H1 (cell line): Measurements from ENCODE around the gene SH3RF3. TPM values are rescaled to one million over a fixed set of nuclear protein-coding genes. Genes with fewer than 3 reads are reported as not detected.

Source experiments
- CTCF ChIA-PET: fragments of 300-600 bp; sonication (Branson Sonifier 250); formaldehyde crosslinking; loops from one replicate; lab custom pipeline; 2021; ENCODE audit not compliant: partially characterized antibody; lab: Charles Lee
- POLR2A ChIA-PET: fragments of 300-600 bp; sonication (Branson Sonifier 250); formaldehyde crosslinking; loops from one replicate; lab custom pipeline; 2021; ENCODE audit warnings: inconsistent platforms; ENCODE audit not compliant: partially characterized antibody; lab: Charles Lee
- DNase-seq, 2 experiments: peaks; one replicate each; pipeline versions ENCODE4 v3.0.0 to v3.0.0-alpha.2; 2010 to 2022; ENCODE audit warnings: low spot score in 2 of 2, low read depth in 1 of 2, mixed read lengths in 1 of 2
- FAIRE-seq: peaks from 2 replicates; lab custom pipeline; 2011; peaks lifted over from hg19 to GRCh38; lab: Jason Lieb, UNC
- H2AFZ ChIP-seq: 2 replicates; pipeline ENCODE4 v1.8.1; 2012; ENCODE audit warnings: low read length, inconsistent platforms
- H2AK5ac ChIP-seq: 2 replicates; pipeline ENCODE4 v1.6.1; 2013; ENCODE audit warnings: low read depth, low read length
- H2BK120ac ChIP-seq: replicated peaks from 2 replicates; pipeline ENCODE3; 2013; ENCODE audit warnings: low read depth, low read length, inconsistent platforms
- H2BK12ac ChIP-seq: 2 replicates; pipeline ENCODE4 v1.6.1; 2013; ENCODE audit warnings: low read depth, low read length
- H2BK15ac ChIP-seq: 2 replicates; pipeline ENCODE4 v1.6.1; 2013; ENCODE audit warnings: low read length
- H2BK20ac ChIP-seq: 2 replicates; pipeline ENCODE4 v1.6.1; 2013; ENCODE audit warnings: low read length
- H2BK5ac ChIP-seq: 2 replicates; pipeline ENCODE4 v1.6.1; 2013; ENCODE audit warnings: low read depth, low read length
- H3K14ac ChIP-seq: 2 replicates; pipeline ENCODE4 v1.6.1; 2013; ENCODE audit warnings: inconsistent platforms; ENCODE audit not compliant: insufficient read length
- H3K18ac ChIP-seq: 2 replicates; pipeline ENCODE4 v1.6.1; 2013; ENCODE audit warnings: low read length; ENCODE audit errors: extremely low read depth
- H3K23ac ChIP-seq: 2 replicates; pipeline ENCODE4 v1.6.1; 2013; ENCODE audit warnings: inconsistent platforms; ENCODE audit not compliant: insufficient read length
- H3K23me2 ChIP-seq: 2 replicates; pipeline ENCODE4 v1.6.1; 2013; ENCODE audit warnings: low read depth, low read length
- H3K27ac ChIP-seq: 2 replicates; pipeline ENCODE4 v1.6.1; 2011; ENCODE audit warnings: low read depth, low read length, inconsistent platforms
- H3K27me3 ChIP-seq, 4 experiments: replicated peaks in 1 of 4; 1 replicate in 1 of 4; 2 replicates in 3 of 4; pipeline versions ENCODE4 v1.6.1 to v1.8.1; 2011 to 2013; ENCODE audit warnings: low read length in 3 of 4, mild to moderate bottlenecking in 3 of 4, inconsistent platforms in 2 of 4, mixed read lengths in 2 of 4, moderate library complexity in 1 of 4; ENCODE audit not compliant: control insufficient read depth in 3 of 4, insufficient read depth in 3 of 4; ENCODE audit errors: extremely low read depth in 1 of 4
- H3K36me3 ChIP-seq, 4 experiments: 2 replicates each; pipeline versions ENCODE4 v1.6.1 to v1.8.1; 2011 to 2013; ENCODE audit warnings: mild to moderate bottlenecking in 4 of 4, low read length in 3 of 4, moderate library complexity in 2 of 4, control low read depth in 1 of 4, inconsistent platforms in 1 of 4; ENCODE audit not compliant: insufficient read depth in 4 of 4, control insufficient read depth in 2 of 4
- H3K4ac ChIP-seq: replicated peaks from 2 replicates; pipeline ENCODE3; 2013; ENCODE audit warnings: low read length, low read depth, mixed read lengths, inconsistent platforms; ENCODE audit not compliant: insufficient read length
- H3K4me1 ChIP-seq, 4 experiments: replicated peaks in 1 of 4; 1 replicate in 1 of 4; 2 replicates in 3 of 4; pipeline versions ENCODE4 v1.6.1 to v1.8.1; 2011 to 2013; ENCODE audit warnings: low read length in 3 of 4, inconsistent platforms in 2 of 4, mixed read lengths in 1 of 4; ENCODE audit not compliant: insufficient read depth in 4 of 4, control insufficient read depth in 3 of 4
- H3K4me2 ChIP-seq, 2 experiments: 2 replicates each; pipeline versions ENCODE4 v1.6.1 to v1.8.1; 2011 to 2013; ENCODE audit warnings: low read depth in 2 of 2, low read length in 2 of 2, control low read depth in 1 of 2, inconsistent platforms in 1 of 2, mild to moderate bottlenecking in 1 of 2; ENCODE audit not compliant: insufficient read depth in 1 of 2
- H3K4me3 ChIP-seq, 4 experiments: fragments of 200-600, 300-600 bp in 1 of 4; sonication (generic), shearing (Covaris generic), sonication (Bioruptor Twin) in 1 of 4; 2 replicates each; pipeline versions ENCODE4 v1.5.1 to v1.8.1; 2011 to 2016; ENCODE audit warnings: low read length in 4 of 4, low read depth in 3 of 4, control low read depth in 2 of 4, inconsistent platforms in 2 of 4, mild to moderate bottlenecking in 2 of 4, mixed read lengths in 1 of 4, moderate library complexity in 1 of 4; ENCODE audit not compliant: insufficient read depth in 2 of 4; ENCODE audit errors: extremely low read depth in 1 of 4
- H3K56ac ChIP-seq: replicated peaks from 2 replicates; pipeline ENCODE3; 2013; ENCODE audit warnings: low read depth, mild to moderate bottlenecking, mixed read lengths, low read length, inconsistent platforms; ENCODE audit not compliant: insufficient read length
- H3K79me1 ChIP-seq: 2 replicates; pipeline ENCODE4 v1.6.1; 2013; ENCODE audit warnings: low read depth, low read length, control low read depth
- H3K79me2 ChIP-seq, 2 experiments: 2 replicates each; pipeline versions ENCODE4 v1.6.1 to v1.8.1; 2012 to 2013; ENCODE audit warnings: low read length in 2 of 2, mild to moderate bottlenecking in 2 of 2, inconsistent platforms in 1 of 2; ENCODE audit not compliant: insufficient read depth in 2 of 2, control insufficient read depth in 1 of 2
- H3K9ac ChIP-seq, 4 experiments: replicated peaks in 1 of 4; 1 replicate in 1 of 4; 2 replicates in 3 of 4; pipeline versions ENCODE4 v1.6.1 to v1.8.1; 2011 to 2013; ENCODE audit warnings: low read depth in 3 of 4, low read length in 3 of 4, control low read depth in 2 of 4, mild to moderate bottlenecking in 2 of 4, moderate library complexity in 2 of 4, inconsistent platforms in 1 of 4; ENCODE audit errors: extremely low read depth in 1 of 4
- H3K9me3 ChIP-seq, 2 experiments: 2 replicates each; pipeline versions ENCODE4 v1.6.1 to v1.8.1; 2012 to 2013; ENCODE audit warnings: mild to moderate bottlenecking in 2 of 2, moderate library complexity in 2 of 2, control low read depth in 1 of 2, inconsistent platforms in 1 of 2, low read depth in 1 of 2, low read length in 1 of 2, mixed read lengths in 1 of 2; ENCODE audit not compliant: insufficient read depth in 2 of 2
- H4K20me1 ChIP-seq, 2 experiments: replicated peaks in 1 of 2; 2 replicates each; pipeline versions ENCODE3 to v1.8.1; 2011 to 2013; ENCODE audit warnings: inconsistent platforms in 2 of 2, low read length in 2 of 2, mild to moderate bottlenecking in 1 of 2; ENCODE audit not compliant: insufficient read depth in 2 of 2, control insufficient read depth in 1 of 2
- H4K5ac ChIP-seq: 2 replicates; pipeline ENCODE4 v1.6.1; 2013; ENCODE audit warnings: low read length, low read depth, mixed read lengths, inconsistent platforms; ENCODE audit not compliant: insufficient read length
- H4K8ac ChIP-seq: 2 replicates; pipeline ENCODE4 v1.8.0; 2013; ENCODE audit warnings: mild to moderate bottlenecking, moderate library complexity, low read length, inconsistent platforms; ENCODE audit not compliant: insufficient read depth; ENCODE audit errors: extremely low read depth
- H4K91ac ChIP-seq: replicated peaks from 2 replicates; pipeline ENCODE3; 2013; ENCODE audit warnings: low read length, mixed read lengths, inconsistent platforms; ENCODE audit not compliant: insufficient read length
- HDAC6 ChIP-seq: IDR thresholded peaks from one replicate; pipeline ENCODE4 v1.7.1; 2012; ENCODE audit warnings: low read depth, mild to moderate bottlenecking, inconsistent platforms, low read length, moderate library complexity
- SIN3A ChIP-seq, 2 experiments: IDR thresholded peaks in 1 of 2; conservative IDR thresholded peaks in 1 of 2; 2 replicates each; pipeline ENCODE4 v1.6.1; 2011 to 2012; ENCODE audit warnings: low read length in 2 of 2, improper control_type of control experiment in 1 of 2, low read depth in 1 of 2, mild to moderate bottlenecking in 1 of 2
- SUZ12 ChIP-seq: fragments of 200-600 bp; sonication (generic); IDR thresholded peaks from 2 replicates; pipeline ENCODE4 v1.6.1; 2012; ENCODE audit warnings: mild to moderate bottlenecking, inconsistent platforms, low read length, moderate library complexity, mixed read lengths
- WGBS, 2 experiments: shearing (Covaris generic) in 1 of 2; methylation state at CpG; one replicate each; pipeline versions ENCODE4 v1.1.6 to v1.1.7; 2013 to 2015; ENCODE audit warnings: low lambda C conversion rate in 2 of 2, mixed read lengths in 2 of 2, inconsistent platforms in 1 of 2, low coverage in 1 of 2, missing lambda C conversion rate in 1 of 2; ENCODE audit not compliant: insufficient replicate concordance in 2 of 2, insufficient coverage in 1 of 2, insufficient read length in 1 of 2; ENCODE audit errors: extremely low coverage in 1 of 2, missing lambda C conversion rate in 1 of 2; 5-methylcytosine and 5-hydroxymethylcytosine counted together
- polyA plus RNA-seq, 7 experiments: library from polyadenylated mRNA; depleted of rRNA in 3 of 7; stranded (reverse) in 5 of 7; unstranded in 2 of 7; fragments of >200 nt in 5 of 7; fragments of 200-250 nt in 2 of 7; gene quantifications; 1 replicate in 5 of 7; 2 replicates in 1 of 7; 4 replicates in 1 of 7; pipeline versions ENCODE4 v1.2.1 to v1.2.3, GENCODE V29; 2011 to 2013; ENCODE audit warnings: missing spikeins in 2 of 7, mixed read lengths in 2 of 7
- total RNA-seq: library from RNA; stranded (reverse); fragmentation: NEBNext Ultra II Directional; extraction: Animal tissue kit (Norgen Biotek cat#: 25700); gene quantifications from 2 replicates; pipeline ENCODE4 v1.2.1, GENCODE V29; 2021

The SH3RF3 gene
- total and polyA plus RNA-seq, 2 of the 8 experiments (the other 6 are each of a cell fraction or from before 2014, with no cell fraction given), result 0.11 to 0.65 TPM

- Histone ChIP-seq H2BK20ac (no peak overlapping the region), H3K56ac (no peak overlapping the region), H3K18ac (no peak overlapping the region), H3K79me2 (no peaks in the 10 kb centered on the region), H3K14ac (no peak overlapping the region), H3K4me2 (no peak overlapping the region), H2AK5ac (no peak overlapping the region), H3K23ac (no peak overlapping the region), H3K27me3 (no peaks in the 10 kb centered on the region; a peak in 1 of 7 replicates), H3K79me1 (no peaks in the 10 kb centered on the region), H3K9me3 (no peaks in the 10 kb centered on the region), H3K4ac (no peak overlapping the region), H3K4me1 (peaks cover 0 to 2% (median 0%) of the 10 kb centered on the region in 4 experiments; a peak in 1 of 7 replicates), H3K4me3 (no peak overlapping the region), H2BK12ac (no peak overlapping the region), H3K9ac (no peak overlapping the region), H4K5ac (no peak overlapping the region), H4K20me1 (no peaks in the 10 kb centered on the region), H3K23me2 (no peaks in the 10 kb centered on the region), H3K36me3 (no peaks in the 10 kb centered on the region), H2BK5ac (no peak overlapping the region), H4K8ac (no peak overlapping the region), H4K91ac (no peak overlapping the region), H3K27ac (no peak overlapping the region), H2BK15ac (no peak overlapping the region), H2BK120ac (no peak overlapping the region), H2AFZ (no peak overlapping the region)
- FAIRE-seq, result no peak
- ChIA-PET CTCF (interaction anchor here (0.9 to 1.3 kb wide), 3 partner anchors 9 to 16 kb away, joined by 3 to 4 read pairs (median 4); no protein-coding TSS in a partner anchor), POLR2A (no interaction called here)
- no peak for DNase-seq
- TF ChIP-seq SUZ12, result no peak
- TF ChIP-seq HDAC6, result no peak
- no peak for TF ChIP-seq SIN3A (conservative IDR thresholded peaks at IDR 0.05 in 1 of 2, IDR thresholded peaks at IDR 0.05 in 1 of 2; ENCODE audit: low read depth in 1 of 2, low read length in 2 of 2)
- 70% methylated on average over 3 of the region's 3 CpGs; no CpG with 5 or more reads in 1 of the 2 experiments for WGBS, 2 experiments
Observed at GRCh38 chr2:109247812-109248211, 118.8 kb downstream of the SH3RF3 start.
